Measurements from ENCODE around the gene APOB. TPM values are rescaled to one million over a fixed set of nuclear protein-coding genes. Genes with fewer than 3 reads are reported as not detected.

The APOB gene
- not detected for total RNA-seq (2021; fragmentation: NEBNext Ultra II Directional; extraction: Animal tissue kit (Norgen Biotek cat#: 25700))
- long read RNA-seq, result 0 reads

DNA sequence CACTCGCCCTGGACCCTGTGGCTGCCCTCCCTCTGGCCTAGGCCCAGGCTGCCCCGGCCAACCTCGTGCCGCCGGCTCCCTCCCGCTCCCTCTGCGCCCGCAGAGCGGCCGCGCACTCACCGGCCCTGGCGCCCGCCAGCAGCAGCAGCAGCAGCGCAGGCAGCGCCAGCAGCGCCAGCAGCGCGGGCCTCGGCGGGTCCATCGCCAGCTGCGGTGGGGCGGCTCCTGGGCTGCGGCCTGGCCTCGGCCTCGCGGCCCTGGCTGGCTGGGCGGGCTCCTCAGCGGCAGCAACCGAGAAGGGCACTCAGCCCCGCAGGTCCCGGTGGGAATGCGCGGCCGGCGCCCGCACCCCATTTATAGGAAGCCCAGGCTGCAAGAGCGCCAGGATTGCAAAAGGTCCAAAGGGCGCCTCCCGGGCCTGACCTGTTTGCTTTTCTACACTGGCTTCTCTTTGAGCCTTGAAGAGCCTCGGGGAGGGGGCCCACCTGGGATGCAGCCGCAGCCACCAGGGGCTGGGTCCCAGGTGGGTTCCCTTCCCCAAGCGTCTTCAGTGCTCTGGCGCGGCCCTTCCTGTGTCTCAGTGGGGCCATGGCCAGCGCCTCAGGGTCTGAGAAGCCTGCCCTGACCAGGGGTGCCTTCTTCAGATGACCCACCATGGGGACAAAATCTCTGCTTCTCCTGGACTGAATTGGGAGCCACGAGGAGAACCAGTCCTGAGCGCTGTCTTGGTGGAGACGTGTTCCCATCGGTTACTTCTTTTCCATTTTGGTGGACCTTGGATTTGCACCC, at the start of gene APOB:
Gene APOB (minus strand): TSS at position 330 of the 789 bp plus-strand sequence. CDS start 128 bp downstream, at position 202.
- H3K27ac Mint-ChIP-seq, result no peak within 1 kb of the TSS
- no peaks in the 10 kb centered on the region; the same call in 1 of the 2 replicates for H3K4me1 Mint-ChIP-seq (ENCODE audit: low read depth)
- no peaks in the 10 kb centered on the region for H3K27me3 Mint-ChIP-seq (ENCODE audit: insufficient read depth)
- H3K4me3 Mint-ChIP-seq, result no peak within 1 kb of the TSS
- no peak for DNase-seq
- peaks cover 4% of the 10 kb centered on the region for H3K9me3 Mint-ChIP-seq
- no peaks in the 10 kb centered on the region for H3K36me3 Mint-ChIP-seq (ENCODE audit: low read depth)
- TF ChIP-seq CTCF (IDR thresholded peaks at IDR 0.05), result no peak

DNA sequence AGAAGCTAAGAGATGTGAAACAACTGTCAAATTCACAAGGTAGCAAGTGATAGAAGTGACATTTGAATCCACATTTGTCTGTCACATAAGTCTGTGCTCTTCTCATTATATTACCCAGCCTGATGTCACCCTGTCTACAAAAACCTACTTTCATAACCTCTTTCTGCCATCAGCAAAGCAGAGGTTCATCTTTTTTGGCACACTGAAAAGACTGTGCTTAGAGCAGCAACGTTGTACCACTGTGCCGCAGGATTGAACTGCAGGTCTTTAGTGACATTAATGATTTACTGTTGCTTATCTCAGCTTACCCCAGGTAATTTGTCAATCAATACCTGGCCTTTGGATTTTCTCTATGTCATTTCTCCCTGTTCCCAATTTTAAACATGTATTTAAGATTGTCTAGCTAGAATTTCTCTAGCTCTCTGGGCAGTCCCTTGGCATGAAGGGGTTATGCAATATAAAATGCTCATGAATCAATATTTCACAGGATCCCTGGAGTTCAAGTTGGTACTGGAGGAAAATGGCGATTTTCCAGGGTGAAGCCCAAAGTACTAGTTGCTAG, 48.5 kb upstream of the APOB start:
- H3K4me3 Mint-ChIP-seq, result no peak overlapping the region
- 0 out of 2 replicates have a peak, but pooled peaks cover 4% of the 10 kb centered on the region for H3K36me3 Mint-ChIP-seq (ENCODE audit: low read depth)
- no peak for TF ChIP-seq CTCF (IDR thresholded peaks at IDR 0.05)
- no peak overlapping the region for H3K27ac Mint-ChIP-seq
- H3K4me1 Mint-ChIP-seq (ENCODE audit: low read depth), result no peaks in the 10 kb centered on the region
- no peaks in the 10 kb centered on the region for H3K27me3 Mint-ChIP-seq (ENCODE audit: insufficient read depth)
- H3K9me3 Mint-ChIP-seq, result peaks cover 45% of the 10 kb centered on the region
- DNase-seq, result no peak

DNA sequence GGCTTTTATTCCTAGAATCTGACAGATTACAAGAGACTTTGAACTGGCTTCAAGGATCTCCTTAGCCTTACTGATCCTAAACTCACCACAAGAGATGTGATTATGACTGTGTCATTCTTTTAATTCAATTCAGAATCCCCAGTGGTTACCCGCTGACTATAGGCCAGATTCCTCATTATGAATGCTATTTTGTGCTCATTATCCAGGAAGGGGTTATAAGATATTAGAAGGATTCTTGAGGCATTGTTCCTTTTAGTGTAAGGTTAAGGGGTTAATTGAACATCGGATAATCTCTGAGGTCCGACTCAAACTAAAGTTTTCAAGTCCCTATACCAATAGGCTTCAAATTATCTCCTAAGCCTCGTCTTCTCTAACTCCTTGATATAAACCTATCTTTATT, 40.5 kb upstream of the APOB start:
- Mint-ChIP-seq H3K4me3 (no peak overlapping the region), H3K27me3 (ENCODE audit: insufficient read depth) (peaks cover 3% of the 10 kb centered on the region; the same call in 1 of the 2 replicates), H3K4me1 (ENCODE audit: low read depth) (no peaks in the 10 kb centered on the region), H3K36me3 (ENCODE audit: low read depth) (no peaks in the 10 kb centered on the region; the same call in 1 of the 2 replicates), H3K27ac (no peak overlapping the region), H3K9me3 (peaks cover 51% of the 10 kb centered on the region)
- no peak for TF ChIP-seq CTCF (IDR thresholded peaks at IDR 0.05)
- no peak for DNase-seq

GRCh38 chr2:21083482-21083881, 39.6 kb upstream of the APOB start:
- no peak for DNase-seq
- H3K36me3 Mint-ChIP-seq (ENCODE audit: low read depth), result no peaks in the 10 kb centered on the region; the same call in 1 of the 2 replicates
- H3K4me1 Mint-ChIP-seq (ENCODE audit: low read depth), result no peaks in the 10 kb centered on the region
- TF ChIP-seq CTCF (IDR thresholded peaks at IDR 0.05), result no peak
- no peak overlapping the region for H3K4me3 Mint-ChIP-seq
- H3K9me3 Mint-ChIP-seq, result peaks cover 45% of the 10 kb centered on the region
- H3K27ac Mint-ChIP-seq, result no peak overlapping the region
- peaks cover 3% of the 10 kb centered on the region; the same call in 1 of the 2 replicates for H3K27me3 Mint-ChIP-seq (ENCODE audit: insufficient read depth)

GRCh38 chr2:21078296-21078695, 34.4 kb upstream of the APOB start:
- DNase-seq, result no peak
- Mint-ChIP-seq H3K27ac (no peak overlapping the region), H3K27me3 (ENCODE audit: insufficient read depth) (peaks cover 3% of the 10 kb centered on the region; the same call in 1 of the 2 replicates), H3K9me3 (peaks cover 42% of the 10 kb centered on the region), H3K4me3 (no peak overlapping the region), H3K36me3 (ENCODE audit: low read depth) (no peaks in the 10 kb centered on the region; the same call in 1 of the 2 replicates), H3K4me1 (ENCODE audit: low read depth) (no peaks in the 10 kb centered on the region)
- no peak for TF ChIP-seq CTCF (IDR thresholded peaks at IDR 0.05)
